ENCODE results near the gene RDH16.

RDH16 gene, protein sequence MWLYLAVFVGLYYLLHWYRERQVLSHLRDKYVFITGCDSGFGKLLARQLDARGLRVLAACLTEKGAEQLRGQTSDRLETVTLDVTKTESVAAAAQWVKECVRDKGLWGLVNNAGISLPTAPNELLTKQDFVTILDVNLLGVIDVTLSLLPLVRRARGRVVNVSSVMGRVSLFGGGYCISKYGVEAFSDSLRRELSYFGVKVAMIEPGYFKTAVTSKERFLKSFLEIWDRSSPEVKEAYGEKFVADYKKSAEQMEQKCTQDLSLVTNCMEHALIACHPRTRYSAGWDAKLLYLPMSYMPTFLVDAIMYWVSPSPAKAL

GRCh38 chr12:56957229-56958052, at the start of gene RDH16:
RDH16 (minus strand) TSS chr12:56957608; CDS start chr12:56957462, 146 bp downstream.
- no peak for DNase-seq

- DNase-seq = no peak
These were observed 49.5 kb upstream of the RDH16 start for GRCh38 chr12:57006809-57007475.

DNA sequence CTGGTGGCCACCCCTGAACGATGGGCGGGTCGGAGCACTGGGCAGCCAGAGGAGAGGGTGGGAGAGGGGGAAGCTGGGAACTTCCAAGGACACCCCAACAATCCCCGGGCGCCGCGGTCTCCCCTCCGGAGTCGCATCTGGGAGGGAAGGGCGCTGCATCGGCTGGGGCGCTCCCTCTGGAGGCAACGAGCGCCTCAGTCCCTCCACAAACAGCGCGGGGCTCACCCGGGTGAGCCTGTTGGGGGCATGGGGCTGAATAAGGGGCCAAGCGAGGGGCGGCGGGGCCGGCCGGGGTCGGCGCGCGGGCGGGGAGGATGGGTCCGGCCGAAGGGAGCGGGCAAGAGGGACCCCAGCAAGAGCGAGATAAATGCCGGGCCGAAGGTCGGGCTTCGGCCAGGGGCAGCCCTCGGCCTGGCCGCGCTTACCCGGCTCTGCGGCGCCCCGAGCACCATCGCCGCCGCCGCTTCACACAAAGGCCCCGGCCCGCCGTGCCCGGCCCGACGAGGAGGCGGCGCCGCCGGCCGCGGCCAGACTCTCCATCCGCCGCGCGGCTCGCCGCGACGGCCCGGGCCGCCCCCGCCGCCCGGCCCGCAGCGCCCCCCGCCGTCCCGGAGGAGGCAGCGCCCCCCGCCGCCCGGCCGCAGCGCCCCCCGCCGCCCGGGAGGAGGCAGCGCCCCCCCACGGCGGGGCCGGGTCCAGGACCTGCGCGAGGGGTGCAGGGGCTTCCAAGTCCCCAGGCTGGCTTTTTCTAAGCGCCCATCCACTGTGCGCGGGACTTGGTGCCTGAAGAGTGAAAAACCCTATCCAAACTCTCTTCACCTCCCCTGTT, 48.8 kb upstream of the RDH16 start, which contains the start of gene ZBTB39:
ZBTB39 (minus strand) TSS at position 567 of the 829 bp plus-strand sequence. CDS start 1,629 bp downstream, outside the sequence.
- peak; percentile 39 to 73 for DNase-seq

- no peak for DNase-seq
These were observed 47.2 kb upstream of the RDH16 start for GRCh38 chr12:57004651-57005050.

DNA sequence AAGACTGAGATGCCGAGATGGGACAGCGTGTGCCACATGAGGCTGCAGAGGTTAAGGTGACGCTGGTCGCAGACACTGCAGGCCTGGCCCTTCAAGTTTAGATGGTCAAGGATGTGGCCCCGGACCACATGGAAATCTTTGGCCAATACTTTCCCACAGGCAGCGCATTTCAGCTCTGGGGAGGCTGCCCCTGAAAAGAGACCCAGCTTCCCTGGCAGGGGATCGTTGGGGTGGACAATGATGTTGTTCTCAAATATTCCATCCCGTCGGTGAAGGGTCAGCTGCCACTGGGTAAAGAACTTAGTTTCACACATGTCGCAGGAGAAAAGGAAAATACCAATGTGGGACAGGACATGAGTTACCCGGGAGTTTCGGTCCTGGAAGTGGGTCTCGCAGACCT, 46.0 kb upstream of the RDH16 start:
- no peak for DNase-seq

DNA sequence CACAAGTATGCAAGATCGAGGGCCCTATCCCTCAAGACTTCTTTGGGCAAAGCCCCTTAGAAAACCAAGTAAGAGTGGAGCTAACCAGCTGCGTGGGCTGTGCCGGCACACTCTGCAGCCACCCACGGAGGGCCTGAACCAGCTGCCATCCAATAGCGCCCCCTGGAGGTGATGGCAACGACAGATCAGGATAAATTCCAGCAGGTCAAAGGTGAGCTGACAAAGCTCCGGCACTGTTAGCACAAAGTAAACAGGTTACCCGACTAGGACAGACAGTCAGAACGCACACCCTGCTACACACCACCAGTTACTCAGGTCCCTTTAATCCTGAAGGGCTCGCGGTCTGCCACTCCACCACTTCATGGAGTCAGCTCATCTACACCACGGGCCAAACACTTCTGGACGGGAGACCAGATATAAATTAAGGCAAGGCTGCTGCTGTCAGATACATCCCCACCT, 44.1 kb upstream of the RDH16 start:
- peak in 1 of 2 experiments; percentile 54 for DNase-seq

DNA sequence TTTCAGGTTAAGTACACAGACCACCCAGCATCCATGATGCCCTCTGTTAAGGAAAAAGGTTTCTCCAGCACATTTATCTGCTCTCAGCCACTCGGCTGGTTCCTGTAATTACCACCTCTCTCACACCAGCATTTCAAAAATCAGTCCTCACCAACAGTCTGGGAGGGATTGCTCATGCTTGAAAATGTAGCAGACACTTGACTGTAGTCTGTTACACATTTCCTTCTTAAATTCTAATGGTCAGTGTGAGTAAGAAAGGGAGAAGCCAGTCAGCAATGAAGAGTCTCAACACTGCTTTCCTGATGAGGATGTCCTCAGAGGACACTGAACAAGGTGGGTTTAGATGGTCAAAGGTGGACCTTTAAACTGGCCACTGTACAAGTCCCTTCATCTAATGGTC, 43.0 kb upstream of the RDH16 start:
- DNase-seq = no peak

- DNase-seq = no peak
These were observed 42.0 kb upstream of the RDH16 start for GRCh38 chr12:56999456-56999855.

GRCh38 chr12:56998981-56999380, 41.6 kb upstream of the RDH16 start:
- no peak for DNase-seq

GRCh38 chr12:56998316-56998715, 40.9 kb upstream of the RDH16 start:
- DNase-seq = no peak

GRCh38 chr12:56996793-56997545, 39.6 kb upstream of the RDH16 start:
- no peak for DNase-seq

- DNase-seq = no peak
These were observed 38.6 kb upstream of the RDH16 start for GRCh38 chr12:56995930-56996496.

GRCh38 chr12:56995201-56995929, 38.0 kb upstream of the RDH16 start:
- no peak for DNase-seq

DNA sequence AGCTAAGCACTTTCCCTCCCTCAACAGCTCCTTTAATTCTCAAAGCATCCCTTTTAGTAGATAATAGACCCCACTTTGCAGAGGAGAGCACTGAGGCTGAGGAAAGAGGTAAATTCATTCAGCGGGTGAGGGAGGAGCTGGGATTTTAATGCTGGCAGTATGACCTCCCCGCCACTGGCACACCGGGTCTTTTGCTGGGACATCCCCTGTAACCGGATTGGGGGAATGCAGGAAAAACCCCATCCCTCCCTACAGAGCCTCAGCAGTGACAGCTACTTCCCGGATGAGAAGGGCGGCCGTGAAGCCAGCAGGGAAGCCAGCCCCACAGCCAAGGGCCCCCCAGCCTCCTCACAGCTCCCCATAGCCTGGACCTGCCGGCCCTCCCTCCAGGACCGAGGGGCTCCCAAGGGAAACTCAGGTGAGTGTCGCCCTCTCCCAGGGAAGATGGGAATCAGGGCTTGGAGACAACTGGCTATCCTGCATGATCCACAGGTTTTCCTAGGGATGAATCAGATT, 36.9 kb upstream of the RDH16 start:
- DNase-seq = no peak

- no peak for DNase-seq
These were observed 35.9 kb upstream of the RDH16 start for GRCh38 chr12:56993346-56993745.

- DNase-seq = no peak
These were observed 34.2 kb upstream of the RDH16 start for GRCh38 chr12:56991319-56992246.

DNA sequence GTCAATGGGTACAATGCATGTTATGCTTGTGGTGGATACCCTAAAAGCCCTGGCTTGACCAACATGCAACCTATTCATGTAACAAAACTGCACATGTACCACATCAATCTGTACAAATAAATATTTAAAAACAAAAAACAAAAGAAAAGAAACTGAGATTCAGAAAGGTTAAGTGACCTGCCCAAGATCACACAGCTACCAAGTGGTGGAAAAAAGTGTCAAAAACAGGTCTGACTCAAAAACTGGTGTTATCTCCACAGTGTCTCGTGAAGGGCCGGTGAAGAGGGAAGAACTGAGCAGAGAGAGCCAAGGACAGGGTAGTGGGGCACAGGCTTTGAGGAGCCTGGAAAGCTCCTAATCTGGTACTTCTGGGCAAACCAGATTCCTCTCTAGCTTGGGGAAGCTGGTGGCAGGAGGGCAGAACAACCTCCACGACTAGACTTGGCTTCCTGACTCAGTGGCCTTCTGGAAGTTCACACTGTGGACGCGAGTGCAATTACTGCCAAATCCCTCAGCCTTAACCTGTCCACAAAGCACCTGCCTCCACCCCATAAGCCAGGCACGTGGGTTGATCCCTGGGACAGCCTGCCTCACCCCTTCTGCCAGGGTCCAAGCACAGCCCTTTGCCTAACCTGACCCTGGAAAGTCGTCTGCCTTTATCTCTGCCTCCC, 33.4 kb upstream of the RDH16 start:
- DNase-seq = no peak

DNA sequence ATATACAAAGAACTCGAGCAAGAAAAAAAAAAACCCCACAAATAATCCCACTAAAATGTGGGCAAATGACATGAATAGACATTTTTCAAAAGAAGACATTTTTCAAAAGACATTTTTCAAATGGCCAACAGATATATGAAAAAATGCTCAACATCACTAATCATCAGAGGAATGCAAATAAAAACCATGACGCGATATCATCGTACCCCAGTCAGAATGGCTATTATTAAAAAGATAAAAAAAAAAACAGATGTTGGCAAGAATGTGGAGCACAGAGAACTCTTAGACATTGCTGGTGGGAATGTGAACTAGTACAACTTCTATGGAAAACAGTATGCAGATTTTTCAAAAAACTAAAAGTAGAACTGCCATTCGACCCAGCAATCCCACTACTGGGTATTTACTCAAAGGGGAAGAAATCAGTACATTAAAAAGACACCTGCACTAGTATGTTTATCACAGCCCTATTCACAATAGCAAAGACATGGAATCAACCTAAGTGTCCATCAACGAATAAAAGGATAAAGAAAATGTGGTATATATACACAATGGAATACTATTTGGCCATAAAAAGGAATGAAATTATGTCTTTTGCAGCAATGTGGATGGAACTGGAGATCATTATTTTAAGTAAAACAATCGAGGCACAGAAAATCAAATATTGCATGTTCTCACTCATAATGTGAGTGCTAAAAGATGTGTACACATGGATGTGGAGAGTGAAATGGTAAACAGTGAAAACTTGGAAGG, 32.6 kb upstream of the RDH16 start:
- DNase-seq = no peak
